ENCODE data around the gene PREB.

Gene PREB

DNA sequence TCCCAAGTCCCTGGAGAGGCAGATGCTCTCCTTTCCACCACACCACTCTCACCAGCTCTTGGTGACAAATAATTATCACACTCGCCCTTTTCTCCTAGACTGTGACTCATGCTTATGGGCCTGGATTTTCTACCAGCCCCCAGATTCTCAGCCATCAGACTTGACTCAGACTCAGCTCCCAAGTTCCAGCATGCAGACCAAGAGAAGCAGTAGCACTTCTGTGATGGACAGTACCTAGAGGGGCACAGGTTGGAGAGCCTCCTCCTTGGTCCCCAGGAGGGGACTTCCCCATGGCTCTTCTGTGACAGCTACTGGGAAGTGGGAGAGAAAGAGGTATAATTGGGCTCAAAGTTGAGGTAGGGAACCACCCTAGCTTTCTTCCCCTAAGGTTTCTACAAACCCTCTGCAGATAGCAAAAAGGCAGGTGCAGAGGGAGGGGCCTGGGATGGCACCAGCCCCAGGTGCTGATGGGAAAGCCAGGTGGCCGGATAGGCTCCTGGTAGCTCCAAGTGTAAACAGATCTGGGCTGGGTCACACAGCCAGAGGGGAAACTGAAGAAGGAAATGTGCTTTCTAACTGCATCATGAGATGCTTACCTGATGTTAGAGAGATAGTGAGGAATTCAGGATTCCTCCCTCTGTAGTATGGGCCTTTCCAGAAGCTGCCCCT is 18.5 kb upstream of the PREB start:
- in situ Hi-C loops (cut with MboI; ENCODE audit: low sequenced_read_pairs): no loop called here

DNA sequence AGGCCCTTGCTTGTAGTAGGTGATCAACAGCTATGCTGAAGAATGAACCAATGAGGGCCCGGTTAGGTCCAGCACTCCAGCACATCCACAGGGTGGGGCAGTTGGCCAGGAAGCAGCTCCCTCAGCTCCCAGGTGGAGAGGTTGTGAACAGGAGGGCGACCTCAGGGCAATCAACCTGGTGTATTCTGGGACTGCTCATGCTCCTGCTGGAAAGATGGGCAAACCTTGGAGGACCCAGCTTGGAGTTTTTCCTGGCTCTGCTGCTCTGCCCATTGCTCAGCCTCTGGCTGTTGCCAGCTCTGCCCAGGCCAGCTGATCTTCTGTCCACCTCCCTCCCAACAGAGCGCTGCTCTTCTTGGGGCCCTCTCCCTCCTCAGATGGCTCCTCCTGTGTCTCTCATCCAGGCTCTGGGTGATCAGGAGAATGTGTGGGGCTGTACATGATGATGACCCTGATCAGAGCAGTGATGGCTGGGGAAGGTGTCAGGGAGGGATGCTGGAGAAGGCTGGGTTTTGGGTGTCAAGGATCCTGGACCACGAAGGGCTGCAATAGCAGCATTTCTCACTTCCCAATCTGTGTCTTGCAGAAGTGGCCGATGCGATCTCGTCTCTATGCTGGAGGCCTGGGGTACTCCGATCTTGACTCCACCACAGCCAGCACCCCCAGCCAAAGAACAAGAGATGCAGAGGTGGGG is 17.8 kb upstream of the PREB start:
- in situ Hi-C loops (cut with MboI; ENCODE audit: low sequenced_read_pairs): no loop called here

DNA sequence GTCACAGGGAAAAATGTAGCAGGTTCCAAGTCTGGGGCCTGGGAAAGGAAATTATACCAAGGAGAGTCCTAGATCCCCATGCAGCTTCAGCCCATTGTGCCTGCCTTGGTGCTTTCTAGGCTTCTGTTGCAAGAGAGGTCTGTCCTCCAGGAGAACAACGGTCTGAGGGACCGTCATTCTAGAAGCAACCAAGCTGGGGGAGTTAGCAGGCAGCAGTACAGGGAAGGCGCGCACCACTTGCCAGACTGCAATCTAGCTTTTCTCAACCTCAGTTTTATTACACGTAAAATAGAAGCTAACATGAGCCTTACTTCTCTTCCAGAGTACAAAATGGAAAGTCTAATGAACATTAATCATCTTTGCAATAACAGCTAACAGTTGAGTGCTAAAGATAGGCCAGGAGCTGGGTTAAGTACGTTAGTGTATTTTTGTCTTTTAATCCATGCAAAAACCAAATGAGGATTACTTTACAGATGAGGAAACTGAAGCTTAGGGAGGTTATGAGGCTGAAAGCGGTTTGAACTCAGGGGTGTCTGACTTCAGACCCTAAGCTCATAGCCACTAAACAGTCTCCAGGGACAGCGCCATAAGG is 16.3 kb upstream of the PREB start:
- in situ Hi-C loops (cut with MboI; ENCODE audit: low sequenced_read_pairs): no loop called here

DNA sequence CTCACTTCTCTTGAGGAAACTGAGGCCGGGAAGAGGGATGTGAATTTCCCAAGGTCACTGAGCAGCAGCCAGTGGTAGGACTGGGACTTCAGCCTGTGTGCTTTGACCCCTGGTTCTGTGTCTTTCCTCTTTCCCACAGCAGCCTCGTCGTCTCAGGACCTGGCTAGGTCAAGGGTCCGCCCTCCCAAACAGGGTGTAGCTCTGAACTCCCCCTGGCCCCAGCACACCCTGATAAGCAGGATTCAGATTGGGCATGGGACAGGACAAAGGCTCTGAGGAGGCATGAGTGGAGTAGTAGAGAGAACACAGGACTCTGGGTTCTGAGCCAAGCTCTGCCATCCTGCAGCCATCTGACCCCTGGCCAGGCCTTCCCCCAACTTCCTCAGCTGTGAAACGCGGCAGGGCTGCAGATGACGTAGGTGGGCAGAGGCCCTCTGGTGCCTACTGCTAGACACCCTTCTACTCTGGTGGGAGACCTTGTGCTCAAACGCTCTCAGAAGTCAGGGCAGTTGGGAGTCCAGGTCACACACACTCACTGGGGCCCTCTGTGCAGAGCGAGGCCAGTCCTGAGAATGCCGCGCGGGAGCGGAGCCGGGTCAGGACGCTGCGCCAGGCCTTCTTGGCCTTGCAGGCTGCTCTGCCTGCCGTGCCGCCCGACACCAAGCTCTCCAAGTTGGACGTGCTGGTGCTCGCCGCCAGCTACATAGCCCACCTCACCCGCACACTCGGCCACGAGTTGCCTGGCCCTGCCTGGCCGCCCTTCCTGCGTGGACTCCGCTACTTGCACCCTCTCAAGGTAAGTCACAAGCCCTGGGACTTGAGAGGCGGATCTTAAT is 15.4 kb upstream of the PREB start:
- in situ Hi-C loops (cut with MboI; ENCODE audit: low sequenced_read_pairs): no loop called here

DNA sequence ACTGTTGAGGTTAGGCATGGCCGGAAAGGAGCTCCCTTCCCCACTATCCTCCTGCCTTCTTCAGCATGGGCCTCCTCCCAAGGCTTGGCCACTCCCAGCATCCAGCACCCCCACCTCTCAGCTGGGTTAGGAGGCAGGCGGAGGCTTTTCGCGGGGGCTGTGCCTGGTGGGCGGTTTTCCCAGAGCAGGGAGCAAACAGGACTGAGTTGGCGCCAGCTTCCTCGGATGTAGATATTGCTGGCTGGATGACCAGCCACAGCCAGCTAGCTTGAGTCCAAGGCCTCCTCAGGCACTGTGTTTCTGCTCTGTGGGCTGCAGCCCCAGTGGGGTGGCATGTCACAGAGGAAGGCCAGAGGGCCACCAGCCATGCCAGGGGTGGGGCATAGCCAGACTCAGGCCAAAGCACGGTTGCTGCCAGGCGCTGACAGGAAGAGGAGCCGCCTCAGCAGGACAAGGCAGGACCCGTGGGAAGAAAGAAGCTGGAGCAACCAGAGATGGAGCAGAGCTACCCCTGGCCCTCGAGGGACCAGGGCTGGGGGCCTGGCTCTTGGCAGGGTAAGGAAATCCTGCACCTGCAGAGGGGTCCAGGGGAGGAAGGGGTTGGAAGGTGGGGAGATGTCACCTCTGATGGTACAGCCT is 14.5 kb upstream of the PREB start, which contains the start of gene TCF23:
TSS of gene TCF23 (plus strand) at position 204 of the 639 bp plus-strand sequence. CDS start at position 334, 130 bp downstream.
- in situ Hi-C loops (cut with MboI; ENCODE audit: low sequenced_read_pairs): no loop called here

DNA sequence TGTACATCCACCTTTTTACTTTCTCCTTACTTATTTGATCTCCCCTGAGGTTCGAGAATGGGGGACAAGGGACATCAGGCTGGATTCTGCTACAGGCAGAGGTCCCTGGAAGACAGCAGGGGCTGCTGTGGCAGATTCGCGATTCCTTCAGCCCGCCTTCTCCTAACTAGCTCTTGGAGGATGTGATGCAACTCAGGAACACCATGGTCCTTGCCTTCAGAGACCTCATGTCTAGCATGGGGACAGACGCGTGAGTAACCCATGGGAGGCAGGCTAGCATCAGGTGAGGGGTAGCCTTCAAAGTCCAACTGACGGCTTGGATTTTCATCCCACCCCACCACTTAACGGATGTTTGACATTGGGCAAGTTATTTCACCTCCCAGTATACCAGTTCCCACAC is 13.5 kb upstream of the PREB start:
- in situ Hi-C loops (cut with MboI; ENCODE audit: low sequenced_read_pairs): no loop called here

DNA sequence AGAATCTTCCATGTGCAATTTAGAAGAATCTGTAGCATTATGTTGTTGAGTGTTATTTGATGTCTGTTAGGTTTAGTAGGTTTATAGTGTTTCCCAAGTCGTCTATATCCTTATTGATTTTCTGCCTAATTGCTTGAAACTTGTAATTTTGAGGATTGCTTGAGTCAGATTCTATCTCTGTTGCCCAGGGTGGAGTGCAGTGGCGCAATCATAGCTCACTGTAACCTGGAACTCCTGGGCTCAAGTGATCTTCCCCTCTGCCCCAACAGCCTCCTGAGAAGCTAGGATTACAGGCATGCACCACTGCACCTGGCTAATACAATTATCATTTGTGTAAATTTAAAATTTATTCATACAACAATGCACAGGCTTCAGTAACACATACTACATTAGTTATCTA is 11.2 kb upstream of the PREB start:
- in situ Hi-C loops (cut with MboI; ENCODE audit: low sequenced_read_pairs): no loop called here

DNA sequence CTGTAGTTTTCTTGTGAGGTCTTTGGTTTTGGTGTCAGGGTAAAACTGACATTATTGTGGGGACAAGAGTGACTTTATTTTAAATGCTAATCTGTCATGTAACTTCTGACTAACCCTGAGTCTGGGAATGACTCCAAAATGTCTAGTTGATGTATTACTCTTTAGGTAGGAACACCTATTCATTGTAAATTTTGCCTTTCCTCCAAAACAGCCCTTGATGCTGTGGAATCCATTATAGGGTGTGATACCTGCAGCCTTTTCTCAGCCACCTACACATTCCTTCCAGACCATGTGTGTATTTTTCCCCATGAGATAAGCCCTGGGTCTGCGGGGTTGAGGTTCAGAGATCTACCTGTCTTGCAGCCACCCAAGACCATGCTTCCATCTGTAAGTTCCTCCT is 8.8 kb upstream of the PREB start:
- in situ Hi-C loops (cut with MboI; ENCODE audit: low sequenced_read_pairs): no loop called here

DNA sequence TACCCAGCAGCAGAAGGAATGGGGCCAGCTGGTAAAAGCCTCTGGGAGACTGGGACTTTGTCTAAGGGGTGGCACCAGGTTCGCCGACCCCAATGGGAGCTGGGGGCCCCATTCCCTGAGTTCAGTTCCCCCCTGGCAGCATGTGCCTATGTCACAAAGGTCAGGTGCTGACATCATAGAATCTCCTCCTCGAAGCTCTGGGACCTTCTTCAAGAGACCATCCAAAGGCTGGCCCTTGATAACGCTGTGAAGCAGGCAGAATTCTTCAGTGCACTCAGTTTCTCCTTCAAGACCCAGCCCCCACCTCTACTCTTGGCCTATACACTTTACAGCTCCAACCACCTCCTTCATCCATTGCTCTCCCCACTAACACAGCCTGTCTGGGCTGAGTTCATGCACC is 4.9 kb upstream of the PREB start, which contains the start of gene PRR30:
TSS of gene PRR30 (minus strand) at position 101 of the 400 bp plus-strand sequence. CDS start 1,081 bp downstream, outside the sequence.
- in situ Hi-C loops (cut with MboI; ENCODE audit: low sequenced_read_pairs): no loop called here

DNA sequence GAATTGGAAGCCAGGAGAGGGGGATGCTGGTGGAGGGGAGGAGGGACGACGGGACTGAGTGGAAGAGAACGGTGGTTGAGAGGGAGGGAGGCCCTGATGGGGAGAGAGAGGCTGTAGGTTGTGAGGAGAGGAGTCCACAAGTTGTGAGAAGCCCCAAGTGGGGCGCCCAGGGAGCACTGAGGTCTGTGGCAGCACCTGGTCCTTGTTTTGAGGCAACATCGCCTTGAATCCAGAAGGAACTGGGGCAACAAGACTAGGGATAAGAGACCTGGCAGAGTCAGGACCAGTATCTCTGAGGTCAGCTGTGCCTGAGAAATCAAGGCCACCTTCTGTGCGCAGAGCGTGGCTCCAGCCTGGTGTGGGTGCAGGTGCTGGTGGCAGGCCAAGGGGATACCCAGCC is 3.7 kb upstream of the PREB start:
- in situ Hi-C loops (cut with MboI; ENCODE audit: low sequenced_read_pairs): no loop called here

DNA sequence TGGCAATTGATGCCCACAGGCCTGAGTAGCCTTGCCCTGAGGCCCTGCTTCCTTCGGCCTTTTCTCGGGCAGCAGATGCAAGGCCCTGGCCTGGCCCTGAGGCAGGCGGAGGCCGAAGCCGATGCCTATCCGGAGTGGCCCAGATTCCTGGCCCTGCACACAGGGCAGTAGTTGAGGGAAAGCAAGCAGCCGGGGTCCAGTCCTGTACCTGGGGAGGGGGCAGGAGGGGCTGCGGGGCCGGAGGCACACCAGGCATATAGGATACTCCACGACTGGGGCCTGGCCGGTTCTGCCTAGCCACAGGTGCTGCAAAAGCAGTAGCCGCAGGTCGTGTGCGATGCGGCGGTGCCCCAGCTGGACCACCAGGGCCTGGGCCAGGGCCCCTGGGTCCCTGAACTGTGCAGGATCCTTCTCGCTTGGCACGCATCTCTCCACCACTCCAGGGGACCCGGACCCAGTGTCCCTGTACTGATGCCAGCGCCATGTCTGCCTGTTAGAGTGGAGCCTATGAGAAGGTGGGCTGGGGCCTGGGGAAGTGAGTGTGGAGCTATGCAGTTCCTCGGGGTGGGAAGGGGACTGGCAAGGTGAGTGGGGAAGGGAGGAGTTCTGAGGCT is 3.0 kb upstream of the PREB start:
- in situ Hi-C loops (cut with MboI; ENCODE audit: low sequenced_read_pairs): no loop called here

DNA sequence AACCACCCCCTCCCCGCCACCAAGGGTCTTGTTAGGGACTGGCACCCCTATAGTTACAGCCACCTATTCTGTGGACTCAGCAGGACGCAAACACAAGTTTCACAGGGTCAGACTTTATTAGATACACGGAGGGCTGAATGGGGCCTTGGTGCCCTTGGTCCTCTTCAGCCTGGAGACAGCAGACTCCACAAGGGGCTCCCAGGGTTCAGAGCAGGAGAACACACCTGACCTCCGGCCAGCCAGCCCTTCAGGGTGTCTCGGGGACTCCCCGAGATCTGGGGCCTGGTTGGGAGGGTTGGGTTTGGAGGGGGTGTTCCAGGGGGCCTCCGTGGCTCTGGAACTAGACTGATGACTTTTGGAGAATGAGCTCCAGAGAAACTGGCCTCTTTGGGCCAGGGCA is 2.3 kb upstream of the PREB start:
- in situ Hi-C loops (cut with MboI; ENCODE audit: low sequenced_read_pairs): no loop called here

DNA sequence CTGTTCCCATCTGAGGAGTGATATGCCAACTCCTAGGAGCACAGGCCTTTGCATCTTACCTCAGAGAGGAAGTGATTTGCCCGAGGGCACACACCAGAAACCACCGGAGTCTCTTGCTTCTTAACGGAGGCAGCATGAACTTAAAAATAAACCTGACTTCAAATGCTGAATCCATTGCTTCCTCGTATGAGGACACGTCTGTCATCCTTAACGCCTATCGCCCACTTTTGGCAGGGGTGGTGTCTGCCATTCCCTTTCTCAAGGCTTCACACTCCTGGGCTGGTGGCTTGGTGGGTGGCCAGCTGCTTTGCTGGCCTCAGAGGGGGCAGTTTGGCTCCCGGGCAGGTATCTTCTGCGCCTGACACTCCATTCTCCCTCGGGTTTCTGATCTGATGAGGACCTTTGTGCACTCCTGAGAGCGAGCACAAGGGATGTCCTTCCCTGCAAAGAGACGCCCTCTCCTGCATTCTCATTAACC is 1.1 kb upstream of the PREB start:
- in situ Hi-C loops (cut with MboI; ENCODE audit: low sequenced_read_pairs): no loop called here

DNA sequence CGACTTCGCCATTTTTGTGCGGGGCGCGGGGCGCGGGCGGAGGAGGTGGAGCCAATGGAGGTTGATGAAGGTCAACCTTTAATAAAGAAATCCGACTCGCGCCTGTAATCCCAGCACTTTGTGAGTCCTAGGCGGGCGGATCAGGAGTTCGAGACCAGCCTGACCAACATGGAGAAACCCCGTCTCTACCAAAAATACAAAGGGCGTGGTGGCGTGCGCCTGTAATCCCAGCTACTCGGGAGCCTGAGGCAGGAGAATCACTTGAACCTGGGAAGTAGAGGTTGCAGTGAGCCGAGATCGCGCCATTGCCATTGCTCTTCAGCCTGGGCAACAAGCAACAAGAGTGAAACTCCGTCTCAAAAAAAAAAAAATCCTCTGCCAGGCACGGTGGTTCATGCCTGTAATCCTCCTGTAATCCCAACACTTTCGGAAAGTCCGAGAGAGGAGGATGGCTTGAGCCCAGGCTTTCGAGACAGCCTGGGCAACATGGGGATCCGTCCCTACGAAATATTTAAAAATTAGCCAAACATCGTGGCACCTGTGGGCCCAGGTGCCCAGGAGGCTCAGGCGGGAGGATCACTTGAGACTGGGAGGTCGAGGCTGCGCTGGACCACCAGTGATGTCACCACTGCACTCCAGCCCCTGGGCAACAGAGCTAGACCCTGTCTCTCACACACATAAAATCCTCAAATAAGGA is 493 bp upstream of the PREB start:
- in situ Hi-C loops (cut with MboI; ENCODE audit: low sequenced_read_pairs): no loop called here

DNA sequence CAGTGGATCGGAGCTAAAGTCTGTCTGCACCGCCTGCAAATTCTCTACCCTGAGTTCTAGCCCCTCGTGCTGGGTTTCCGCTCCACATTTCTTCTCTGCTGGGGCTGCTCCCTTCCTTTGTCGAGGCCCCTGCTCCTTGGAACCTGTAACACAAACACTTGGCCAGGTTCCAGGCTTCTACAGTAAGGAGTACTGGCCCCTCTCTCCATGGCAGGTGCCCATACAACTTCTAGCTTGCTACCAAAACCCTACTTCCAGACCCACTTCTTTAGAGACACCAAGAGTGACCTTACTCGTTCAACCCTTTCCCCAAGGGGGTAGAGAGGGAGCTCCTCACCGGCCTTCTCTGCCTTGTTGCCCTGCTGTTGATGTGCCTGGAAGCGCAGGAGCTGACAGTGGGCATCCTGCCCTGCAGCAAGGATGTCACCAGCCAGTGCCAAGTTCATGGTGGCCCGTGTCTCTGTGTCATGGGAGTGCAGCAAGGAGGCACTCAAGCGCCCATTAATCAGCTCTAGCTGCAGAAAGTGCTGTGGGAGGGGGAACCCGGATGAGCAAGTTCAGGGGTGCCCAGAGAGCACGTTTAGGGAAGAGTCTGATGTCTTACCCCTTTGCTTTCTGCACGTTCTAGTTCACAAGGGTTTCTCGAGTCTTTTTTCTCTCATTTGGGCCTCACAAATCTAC is 1.1 kb downstream of the PREB start:
- in situ Hi-C loops (cut with MboI; ENCODE audit: low sequenced_read_pairs): no loop called here

DNA sequence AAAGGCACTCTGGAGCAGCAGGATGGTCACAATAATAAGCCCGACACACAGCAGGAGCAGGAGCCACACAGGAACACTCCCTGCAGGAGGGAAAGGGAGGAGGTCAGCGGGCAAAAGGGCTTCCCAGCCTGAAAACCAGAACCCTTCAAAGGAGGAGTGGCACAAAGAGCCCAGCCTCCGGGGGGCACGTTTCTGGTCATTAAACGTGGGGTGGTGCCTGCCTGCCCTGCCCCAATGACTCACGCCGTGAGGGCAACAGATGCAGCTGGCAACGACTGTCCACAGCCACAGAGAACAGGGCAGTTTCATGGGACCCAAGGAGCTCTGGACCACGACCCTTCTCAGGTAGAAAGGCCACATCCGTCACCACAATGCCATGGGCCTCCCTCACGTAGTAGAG is 3.0 kb downstream of the PREB start:
- in situ Hi-C loops (cut with MboI; ENCODE audit: low sequenced_read_pairs): no loop called here

DNA sequence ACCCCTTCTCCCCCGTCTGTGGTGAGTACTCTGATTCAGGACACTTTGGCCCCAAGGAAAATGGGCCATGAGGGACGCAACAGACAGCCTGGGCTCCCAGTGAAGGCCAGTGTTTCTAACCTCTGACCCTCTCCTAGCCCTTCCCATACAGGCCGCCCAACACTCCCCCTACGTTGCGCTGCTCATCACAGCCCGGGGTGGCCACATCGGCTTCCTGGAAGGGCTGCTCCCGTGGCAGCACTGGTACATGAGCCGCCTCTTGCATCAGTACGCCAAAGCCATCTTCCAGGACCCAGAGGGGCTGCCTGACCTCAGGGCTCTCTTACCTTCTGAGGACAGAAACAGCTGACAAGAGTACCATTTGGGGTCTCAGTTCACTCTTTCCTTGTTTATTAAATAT is 4.0 kb downstream of the PREB start:
- in situ Hi-C loops (cut with MboI; ENCODE audit: low sequenced_read_pairs): no loop called here

DNA sequence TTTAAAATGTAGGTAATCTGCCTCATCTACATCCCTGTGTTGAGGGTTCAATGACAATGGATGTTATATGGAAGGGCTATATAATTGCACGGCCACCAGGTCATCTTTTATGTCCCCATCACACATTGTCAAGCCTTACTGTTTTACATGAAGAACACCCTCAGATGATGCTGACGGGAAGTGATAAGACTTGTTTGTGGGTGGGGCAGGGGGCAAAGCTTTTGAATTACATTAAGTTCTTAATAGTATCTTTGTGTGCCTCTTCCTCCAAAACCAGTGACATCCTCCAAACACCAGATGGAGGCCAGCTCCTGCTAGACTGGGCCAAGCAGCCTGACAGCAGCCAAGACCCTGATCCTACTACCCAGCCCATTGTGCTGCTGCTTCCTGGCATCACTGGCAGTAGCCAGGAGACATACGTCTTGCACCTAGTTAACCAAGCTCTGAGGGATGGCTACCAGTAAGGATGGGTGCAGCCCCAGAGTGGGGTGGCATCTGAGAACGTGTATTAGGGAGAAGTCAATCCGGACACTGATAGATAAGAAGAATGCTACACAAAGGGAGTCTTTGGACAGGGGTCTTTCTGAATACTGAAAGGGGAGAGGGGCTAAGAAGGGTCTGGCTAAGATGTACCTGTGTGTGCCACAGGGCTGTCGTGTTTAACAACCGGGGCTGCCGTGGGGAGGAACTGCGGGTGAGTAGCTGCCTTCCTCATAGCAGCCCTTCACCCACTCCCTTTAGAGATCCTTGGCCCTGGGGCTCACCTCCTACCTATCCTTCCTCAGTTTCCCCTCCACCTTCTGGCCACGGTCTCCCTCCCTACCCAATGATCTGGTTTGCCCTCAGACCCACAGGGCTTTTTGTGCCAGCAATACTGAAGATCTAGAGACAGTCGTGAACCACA is 5.5 kb downstream of the PREB start:
- in situ Hi-C loops (cut with MboI; ENCODE audit: low sequenced_read_pairs): no loop called here

All from HL-60/S4 treated with retinoic acid at 250 ng/mL for 4 days and 3 days (cell line).